PC-3 (cell line): ENCODE measurements around the gene BID. TPM values are rescaled to one million over a fixed set of nuclear protein-coding genes. Genes with fewer than 3 reads are reported as not detected.
"Not testable (repeated sequence)": the region's sequence is repeated elsewhere in the genome, so short reads cannot be mapped to it uniquely, and the experiment has no call there.

ENCODE experiments used
- ATAC-seq: fragments of 200-7000 bp; cut with Tn5 transposase; 2 replicates; pipeline ENCODE4 v1.9.1; 2020; ENCODE audit warnings: mild to moderate bottlenecking, moderate library complexity
- BruUV-seq: library from RNA; stranded (reverse); fragments of 400-500 nt; replicated peaks from 2 replicates; lab custom pipeline; 2021; lab: Mats Ljungman, UMichigan
- CTCF ChIA-PET: fragments of 300-600 bp; sonication (Branson Sonifier 250); formaldehyde crosslinking; loops from one replicate; lab custom pipeline; 2022; ENCODE audit warnings: antibody characterized with exemption; lab: Charles Lee
- POLR2A ChIA-PET: fragments of 300-600 bp; sonication (Branson Sonifier 250); formaldehyde crosslinking; loops from one replicate; lab custom pipeline; 2022; ENCODE audit warnings: antibody characterized with exemption; ENCODE audit not compliant: unreplicated experiment; lab: Charles Lee
- DNase-seq: peaks from one replicate; pipeline ENCODE4 v3.0.0-alpha.2; 2015
- H2AFZ ChIP-seq: fragments of 300-600 bp; sonication (generic); 2 replicates; pipeline ENCODE4 v1.6.0; 2016; ENCODE audit warnings: antibody characterized with exemption, low read length
- H3F3A ChIP-seq: fragments of 300-600 bp; sonication (generic); one replicate; pipeline ENCODE4 v1.6.0; 2017; ENCODE audit warnings: antibody characterized with exemption, low read length, control low read depth, mild to moderate bottlenecking; ENCODE audit not compliant: unreplicated experiment
- H3K27ac ChIP-seq: fragments of 300-600 bp; sonication (generic); 2 replicates; pipeline ENCODE4 v1.5.1; 2016; ENCODE audit warnings: mild to moderate bottlenecking, low read length
- H3K27me3 ChIP-seq: fragments of 300-600 bp; sonication (generic); 2 replicates; pipeline ENCODE4 v1.6.1; 2016; ENCODE audit warnings: low read length, mixed read lengths
- H3K36me3 ChIP-seq: fragments of 300-600 bp; sonication (generic); 2 replicates; pipeline ENCODE4 v1.6.1; 2016; ENCODE audit warnings: low read depth, mixed run types, low read length, mixed read lengths
- H3K4me1 ChIP-seq: fragments of 300-600 bp; sonication (generic); 2 replicates; pipeline ENCODE4 v1.5.1; 2016; ENCODE audit warnings: low read length; ENCODE audit not compliant: insufficient read depth
- H3K4me2 ChIP-seq: fragments of 300-600 bp; sonication (generic); 2 replicates; pipeline ENCODE4 v1.6.0; 2016; ENCODE audit warnings: low read length
- H3K4me3 ChIP-seq: fragments of 300-600 bp; sonication (generic); 2 replicates; pipeline ENCODE4 v1.5.1; 2016; ENCODE audit warnings: mild to moderate bottlenecking, low read length, mixed read lengths
- H3K79me2 ChIP-seq: fragments of 300-600 bp; sonication (generic); 2 replicates; pipeline ENCODE4 v1.6.1; 2017; ENCODE audit warnings: low read length, mixed read lengths
- H3K9ac ChIP-seq: fragments of 300-600 bp; sonication (generic); 2 replicates; pipeline ENCODE4 v1.6.0; 2016; ENCODE audit warnings: mild to moderate bottlenecking, low read length
- H3K9me2 ChIP-seq: fragments of 300-600 bp; sonication (generic); replicated peaks from 2 replicates; pipeline ENCODE4 v1.6.1; 2016; ENCODE audit warnings: mixed run types, low read length, mixed read lengths
- H3K9me3 ChIP-seq: fragments of 300-600 bp; sonication (generic); 2 replicates; pipeline ENCODE4 v1.6.1; 2016; ENCODE audit warnings: low read length, mixed read lengths
- H4K20me1 ChIP-seq: fragments of 300-600 bp; sonication (generic); 2 replicates; pipeline ENCODE4 v1.6.1; 2016; ENCODE audit warnings: low read length, mixed read lengths
- EZH2 ChIP-seq: fragments of 300-600 bp; sonication (generic); IDR thresholded peaks from one replicate; pipeline ENCODE4 v1.6.1; 2017; ENCODE audit warnings: antibody characterized with exemption, mild to moderate bottlenecking, low read length; ENCODE audit not compliant: unreplicated experiment
- EZH2phosphoT487 ChIP-seq: fragments of 300-600 bp; sonication (generic); IDR thresholded peaks from 2 replicates; pipeline ENCODE4 v1.6.1; 2018; ENCODE audit warnings: mild to moderate bottlenecking, antibody characterized with exemption, low read length, borderline replicate concordance
- intact Hi-C: fragments of 100-400 bp; cut with micrococcal nuclease; formaldehyde crosslinking; loops from 2 replicates; pipeline ENCODE4 v1.9.0; 2023
- total RNA-seq: library from RNA; depleted of rRNA; stranded (reverse); fragments of >200 nt; gene quantifications from 2 replicates; pipeline ENCODE4 v1.2.3, GENCODE V29; 2014
- TF ChIP-seq, protein P1 (sequence below): fragments of 300-600 bp; sonication (generic); conservative IDR thresholded peaks from 2 replicates; pipeline ENCODE4 v1.5.1; 2017; ENCODE audit warnings: antibody characterized with exemption, low read depth, mild to moderate bottlenecking, low read length

The BID gene
- total RNA-seq, 1 experiment from 2014 or later, result 123 TPM

DNA sequence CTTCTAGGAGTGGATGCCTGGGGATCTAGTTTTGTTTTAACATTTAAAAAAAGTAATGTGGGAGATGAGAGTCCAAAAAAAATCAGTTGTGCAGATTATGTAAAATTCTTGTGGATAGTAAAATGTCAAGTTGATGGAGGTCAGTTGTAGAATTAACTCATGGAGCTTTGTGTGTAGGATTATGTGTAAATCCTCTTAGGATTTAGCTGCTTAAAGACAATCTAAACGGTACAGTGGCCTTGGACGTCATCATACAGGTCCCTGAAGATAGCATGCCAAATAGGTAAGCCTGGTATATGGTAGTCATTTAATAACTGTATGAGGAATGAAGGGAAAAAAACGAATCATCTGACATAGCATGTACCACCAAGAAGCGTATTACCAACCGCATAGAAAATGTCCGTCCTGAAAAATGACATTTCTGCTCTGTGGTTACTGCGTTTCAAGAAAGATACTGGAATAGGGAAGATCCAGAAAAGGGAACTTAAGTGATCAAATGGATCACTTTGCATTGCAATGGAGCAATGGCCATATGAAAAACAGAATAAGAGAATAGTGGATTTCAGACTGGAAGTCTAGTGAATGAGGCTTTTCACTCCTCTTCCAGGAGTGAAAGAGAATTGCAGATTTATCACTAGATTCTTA, 74.5 kb downstream of the BID start:
- TF ChIP-seq EZH2, result no peak
- TF ChIP-seq, protein P1, sequence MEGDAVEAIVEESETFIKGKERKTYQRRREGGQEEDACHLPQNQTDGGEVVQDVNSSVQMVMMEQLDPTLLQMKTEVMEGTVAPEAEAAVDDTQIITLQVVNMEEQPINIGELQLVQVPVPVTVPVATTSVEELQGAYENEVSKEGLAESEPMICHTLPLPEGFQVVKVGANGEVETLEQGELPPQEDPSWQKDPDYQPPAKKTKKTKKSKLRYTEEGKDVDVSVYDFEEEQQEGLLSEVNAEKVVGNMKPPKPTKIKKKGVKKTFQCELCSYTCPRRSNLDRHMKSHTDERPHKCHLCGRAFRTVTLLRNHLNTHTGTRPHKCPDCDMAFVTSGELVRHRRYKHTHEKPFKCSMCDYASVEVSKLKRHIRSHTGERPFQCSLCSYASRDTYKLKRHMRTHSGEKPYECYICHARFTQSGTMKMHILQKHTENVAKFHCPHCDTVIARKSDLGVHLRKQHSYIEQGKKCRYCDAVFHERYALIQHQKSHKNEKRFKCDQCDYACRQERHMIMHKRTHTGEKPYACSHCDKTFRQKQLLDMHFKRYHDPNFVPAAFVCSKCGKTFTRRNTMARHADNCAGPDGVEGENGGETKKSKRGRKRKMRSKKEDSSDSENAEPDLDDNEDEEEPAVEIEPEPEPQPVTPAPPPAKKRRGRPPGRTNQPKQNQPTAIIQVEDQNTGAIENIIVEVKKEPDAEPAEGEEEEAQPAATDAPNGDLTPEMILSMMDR, result no peak
- TF ChIP-seq EZH2phosphoT487, result no peak
- CTCF ChIA-PET, result no interaction called here
- POLR2A ChIA-PET, result no interaction called here

DNA sequence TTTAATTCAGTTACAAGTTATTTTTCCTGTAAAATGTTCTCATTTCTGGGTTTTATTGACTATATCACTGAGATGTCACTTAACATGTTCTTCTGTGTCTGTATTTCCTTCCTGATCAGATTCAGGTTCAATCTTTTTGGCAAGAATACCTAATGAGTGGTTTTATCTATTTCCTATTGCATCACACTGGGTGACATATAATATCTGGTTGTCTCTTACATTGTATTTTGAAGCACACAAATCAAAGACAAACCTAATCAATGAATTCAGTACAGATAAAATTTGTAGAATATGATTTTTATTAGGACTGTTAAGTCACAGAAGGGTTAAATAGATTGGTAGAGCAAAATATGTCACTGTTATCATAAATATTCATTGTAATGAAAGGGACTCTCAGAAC, 75.3 kb downstream of the BID start:
- Histone ChIP-seq H3K9me2 (no peaks in the 10 kb centered on the region), H3K79me2 (no peaks in the 10 kb centered on the region), H4K20me1 (no peaks in the 10 kb centered on the region), H3K27me3 (no peaks in the 10 kb centered on the region), H3K4me3 (no peak overlapping the region), H3K36me3 (no peaks in the 10 kb centered on the region), H3K4me1 (0 out of 2 replicates have a peak, but pooled peaks cover 5% of the 10 kb centered on the region), H2AFZ (no peak overlapping the region), H3K4me2 (no peak overlapping the region), H3F3A (no peaks in the 10 kb centered on the region), H3K9ac (no peak overlapping the region), H3K9me3 (no peaks in the 10 kb centered on the region), H3K27ac (no peak overlapping the region)
- ATAC-seq (no peak), DNase-seq (no peak)
- TF ChIP-seq EZH2phosphoT487 (no peak), EZH2 (no peak)
- TF ChIP-seq, protein P1, result no peak
- no TSS peak for BruUV-seq
- ChIA-PET POLR2A (no interaction called here), CTCF (interaction anchor here (0.6 kb wide), 1 partner anchor 24 kb away, joined by 12 read pairs; no protein-coding TSS in a partner anchor)
- intact Hi-C loops, result no loop called here

More for the DNA sequence above, 74.5 kb downstream of the BID start:
- Histone ChIP-seq H3K4me2 (no peak overlapping the region), H3K27ac (no peak overlapping the region), H3K9me2 (no peaks in the 10 kb centered on the region), H3K36me3 (no peaks in the 10 kb centered on the region), H2AFZ (no peak overlapping the region), H3K4me3 (no peak overlapping the region), H4K20me1 (no peaks in the 10 kb centered on the region), H3F3A (no peaks in the 10 kb centered on the region), H3K9ac (no peak overlapping the region), H3K4me1 (0 out of 2 replicates have a peak, but pooled peaks cover 6% of the 10 kb centered on the region), H3K79me2 (no peaks in the 10 kb centered on the region), H3K27me3 (no peaks in the 10 kb centered on the region), H3K9me3 (no peaks in the 10 kb centered on the region)
- intact Hi-C loops, result no loop called here
- no peak for DNase-seq
- BruUV-seq, result no TSS peak
- no peak for ATAC-seq

DNA sequence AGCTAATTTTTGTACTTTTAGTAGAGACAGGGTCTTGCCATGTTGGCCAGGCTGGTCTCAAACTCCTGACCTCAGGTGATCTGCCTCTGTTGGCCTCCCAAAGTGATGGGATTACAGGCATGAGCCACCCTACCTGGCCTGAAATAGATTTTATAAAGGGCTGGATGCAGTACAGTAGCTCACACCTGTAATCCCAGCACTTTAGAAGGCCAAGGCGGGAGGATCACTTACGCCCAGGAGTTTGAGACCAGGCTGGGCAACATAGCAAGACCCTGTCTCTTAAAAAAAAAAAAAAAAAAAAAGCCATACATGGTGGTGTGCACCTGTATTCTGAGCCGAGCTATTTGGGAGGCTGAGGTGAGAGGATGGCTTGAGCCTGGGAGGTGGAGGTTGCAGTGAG, 76.0 kb downstream of the BID start:
- H3K4me1 ChIP-seq, H3K9me3 ChIP-seq, BruUV-seq, H3K4me2 ChIP-seq, H3K79me2 ChIP-seq, H2AFZ ChIP-seq, H3K9me2 ChIP-seq, H3K9ac ChIP-seq, H3K36me3 ChIP-seq, DNase-seq, H3K27me3 ChIP-seq, ATAC-seq, intact Hi-C loops, H3K4me3 ChIP-seq, H3K27ac ChIP-seq, H4K20me1 ChIP-seq, POLR2A ChIA-PET, H3F3A ChIP-seq: not testable (repeated sequence)
- CTCF ChIA-PET, result interaction anchor here (0.6 kb wide), 1 partner anchor 24 kb away, joined by 12 read pairs; no protein-coding TSS in a partner anchor

DNA sequence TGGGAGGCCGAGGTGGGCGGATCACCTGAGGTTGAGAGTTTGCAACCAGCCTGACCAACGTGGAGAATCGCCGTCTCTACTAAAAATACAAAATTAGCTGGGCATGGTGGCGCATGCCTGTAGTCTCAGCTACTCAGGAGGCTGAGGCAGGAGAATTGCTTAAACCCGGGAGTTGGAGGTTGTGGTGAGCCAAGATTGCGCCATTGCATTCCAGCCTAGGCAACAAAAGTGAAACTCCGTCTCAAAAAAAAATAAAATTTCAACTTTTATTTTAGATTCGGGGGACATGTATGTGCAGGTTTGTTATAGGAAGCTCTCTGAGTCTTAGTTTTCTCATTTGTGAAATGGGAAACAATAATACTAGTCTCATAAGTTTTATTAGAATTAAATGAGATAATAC, 77.1 kb downstream of the BID start:
- H3K4me3 ChIP-seq, H3K9ac ChIP-seq, POLR2A ChIA-PET, H3K79me2 ChIP-seq, H3K9me2 ChIP-seq, intact Hi-C loops, H3K27me3 ChIP-seq, H3K27ac ChIP-seq, H4K20me1 ChIP-seq, H3F3A ChIP-seq, CTCF ChIA-PET, H3K9me3 ChIP-seq, H3K36me3 ChIP-seq, DNase-seq, H2AFZ ChIP-seq, BruUV-seq, H3K4me2 ChIP-seq, ATAC-seq, H3K4me1 ChIP-seq: not testable (repeated sequence)
